ENCODE data around the gene RABEP1. TPM values are rescaled to one million over a fixed set of nuclear protein-coding genes. Genes with fewer than 3 reads are reported as not detected.

Gene RABEP1
- total RNA-seq, 1 experiment from 2014 or later, result 53.0 TPM

GRCh38 chr17:5325851-5326250 is 43.8 kb downstream of the RABEP1 start:
- Histone ChIP-seq H3K27me3 (ENCODE audit: insufficient read depth, low read depth) (no peaks in the 10 kb centered on the region), H3K9me2 (ENCODE audit: insufficient read depth) (no peaks in the 10 kb centered on the region), H3K27ac (no peak overlapping the region), H2AFZ (no peak overlapping the region), H3K9me3 (ENCODE audit: insufficient read depth, low read depth) (no peaks in the 10 kb centered on the region; the same call in 1 of the 2 replicates), H3F3A (ENCODE audit: insufficient read depth, low read depth) (peaks cover 7% of the 10 kb centered on the region; the same call in 1 of the 2 replicates), H3K4me2 (no peak overlapping the region), H3K36me3 (ENCODE audit: low read depth) (0 out of 2 replicates have a peak, but pooled peaks cover 5% of the 10 kb centered on the region), H3K4me1 (replicated peaks; ENCODE audit: insufficient read depth) (no peaks in the 10 kb centered on the region), H3K4me3 (no peak overlapping the region), H3K79me2 (ENCODE audit: low read depth) (peaks cover 5% of the 10 kb centered on the region; the same call in 1 of the 2 replicates), H4K20me1 (ENCODE audit: insufficient read depth) (peaks cover 30% of the 10 kb centered on the region)
- no peak for DNase-seq
- ChIA-PET CTCF (no interaction called here), POLR2A (ENCODE audit: unreplicated experiment) (no interaction called here)
- BruUV-seq (replicated peaks), result no TSS peak
- intact Hi-C loops (cut with micrococcal nuclease; ENCODE audit: unreplicated experiment), result no loop called here
- TF ChIP-seq EZH2 (IDR thresholded peaks at IDR 0.05; ENCODE audit: low read depth), result no peak
- no peak for TF ChIP-seq CTCF (conservative IDR thresholded peaks at IDR 0.05)

GRCh38 chr17:5329784-5330557 is 47.9 kb downstream of the RABEP1 start:
- no peaks in the 10 kb centered on the region for H3F3A ChIP-seq (ENCODE audit: insufficient read depth, low read depth)
- H3K4me2 ChIP-seq, result no peak overlapping the region
- no peaks in the 10 kb centered on the region for H3K9me3 ChIP-seq (ENCODE audit: insufficient read depth, low read depth)
- peaks cover 20% of the 10 kb centered on the region for H3K36me3 ChIP-seq (ENCODE audit: low read depth)
- POLR2A ChIA-PET (ENCODE audit: unreplicated experiment), result no interaction called here
- H3K79me2 ChIP-seq (ENCODE audit: low read depth), result peaks cover 5% of the 10 kb centered on the region; the same call in 1 of the 2 replicates
- BruUV-seq (replicated peaks), result no TSS peak
- peaks cover 34% of the 10 kb centered on the region for H4K20me1 ChIP-seq (ENCODE audit: insufficient read depth)
- no peak overlapping the region for H3K4me3 ChIP-seq
- H3K27me3 ChIP-seq (ENCODE audit: insufficient read depth, low read depth), result no peaks in the 10 kb centered on the region
- intact Hi-C loops (cut with micrococcal nuclease; ENCODE audit: unreplicated experiment), result no loop called here
- TF ChIP-seq EZH2 (IDR thresholded peaks at IDR 0.05; ENCODE audit: low read depth) (no peak), CTCF (conservative IDR thresholded peaks at IDR 0.05) (no peak)
- no peak overlapping the region for H3K27ac ChIP-seq
- DNase-seq, result no peak
- CTCF ChIA-PET, result no interaction called here
- H2AFZ ChIP-seq, result no peak overlapping the region
- no peaks in the 10 kb centered on the region for H3K4me1 ChIP-seq (replicated peaks; ENCODE audit: insufficient read depth)
- no peaks in the 10 kb centered on the region for H3K9me2 ChIP-seq (ENCODE audit: insufficient read depth)

GRCh38 chr17:5330981-5331380 is 48.9 kb downstream of the RABEP1 start:
- no TSS peak for BruUV-seq (replicated peaks)
- Histone ChIP-seq H2AFZ (no peak overlapping the region), H3K4me3 (no peak overlapping the region), H3K9me2 (ENCODE audit: insufficient read depth) (no peaks in the 10 kb centered on the region), H4K20me1 (ENCODE audit: insufficient read depth) (peaks cover 31% of the 10 kb centered on the region), H3K27me3 (ENCODE audit: insufficient read depth, low read depth) (no peaks in the 10 kb centered on the region), H3K9me3 (ENCODE audit: insufficient read depth, low read depth) (no peaks in the 10 kb centered on the region), H3K79me2 (ENCODE audit: low read depth) (peaks cover 5% of the 10 kb centered on the region; the same call in 1 of the 2 replicates), H3K4me2 (no peak overlapping the region), H3K36me3 (ENCODE audit: low read depth) (peaks cover 20% of the 10 kb centered on the region), H3K4me1 (replicated peaks; ENCODE audit: insufficient read depth) (no peaks in the 10 kb centered on the region), H3F3A (ENCODE audit: insufficient read depth, low read depth) (no peaks in the 10 kb centered on the region), H3K27ac (no peak overlapping the region)
- TF ChIP-seq CTCF (conservative IDR thresholded peaks at IDR 0.05), result no peak
- no peak for TF ChIP-seq EZH2 (IDR thresholded peaks at IDR 0.05; ENCODE audit: low read depth)
- DNase-seq, result no peak
- ChIA-PET POLR2A (ENCODE audit: unreplicated experiment) (no interaction called here), CTCF (no interaction called here)
- intact Hi-C loops (cut with micrococcal nuclease; ENCODE audit: unreplicated experiment), result no loop called here
